ENCODE measurements around the gene SLC26A8. TPM values are rescaled to one million over a fixed set of nuclear protein-coding genes. Genes with fewer than 3 reads are reported as not detected.

Gene SLC26A8
- total RNA-seq, 1 donor from 2014 or later: not detected

DNA sequence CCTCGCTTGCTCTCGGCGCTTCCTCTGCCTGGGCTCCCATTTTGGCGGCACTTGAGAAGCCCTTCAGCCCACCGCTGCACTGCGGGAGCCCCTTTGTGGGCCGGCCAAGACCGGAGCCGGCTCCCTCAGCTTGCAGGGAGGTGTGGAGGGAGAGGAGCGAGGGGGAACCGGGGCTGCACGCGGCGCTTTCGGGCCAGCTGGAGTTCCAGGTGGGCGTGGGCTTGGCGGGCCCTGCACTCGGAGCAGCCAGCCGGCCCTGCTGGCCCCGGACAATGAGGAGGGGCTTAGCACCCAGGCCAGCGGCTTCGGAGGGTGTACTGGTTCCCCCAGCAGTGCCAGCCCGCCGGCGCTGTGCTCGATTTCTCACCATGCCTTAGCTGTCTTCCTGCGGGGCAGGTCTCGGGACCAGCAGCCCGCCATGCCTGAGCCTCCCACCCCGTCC is 93.3 kb downstream of the SLC26A8 start:
- Histone ChIP-seq H3K27ac (replicated peaks) (no peak overlapping the region), H3K4me3 (no peak overlapping the region), H3K4me1 (no peaks in the 10 kb centered on the region), H3K27me3 (ENCODE audit: low read depth) (no peaks in the 10 kb centered on the region), H3K36me3 (no peaks in the 10 kb centered on the region), H3K9me3 (replicated peaks) (no peaks in the 10 kb centered on the region)
- no peak for DNase-seq
- intact Hi-C loops (cut with micrococcal nuclease): no loop called here
- TF ChIP-seq, protein P1, sequence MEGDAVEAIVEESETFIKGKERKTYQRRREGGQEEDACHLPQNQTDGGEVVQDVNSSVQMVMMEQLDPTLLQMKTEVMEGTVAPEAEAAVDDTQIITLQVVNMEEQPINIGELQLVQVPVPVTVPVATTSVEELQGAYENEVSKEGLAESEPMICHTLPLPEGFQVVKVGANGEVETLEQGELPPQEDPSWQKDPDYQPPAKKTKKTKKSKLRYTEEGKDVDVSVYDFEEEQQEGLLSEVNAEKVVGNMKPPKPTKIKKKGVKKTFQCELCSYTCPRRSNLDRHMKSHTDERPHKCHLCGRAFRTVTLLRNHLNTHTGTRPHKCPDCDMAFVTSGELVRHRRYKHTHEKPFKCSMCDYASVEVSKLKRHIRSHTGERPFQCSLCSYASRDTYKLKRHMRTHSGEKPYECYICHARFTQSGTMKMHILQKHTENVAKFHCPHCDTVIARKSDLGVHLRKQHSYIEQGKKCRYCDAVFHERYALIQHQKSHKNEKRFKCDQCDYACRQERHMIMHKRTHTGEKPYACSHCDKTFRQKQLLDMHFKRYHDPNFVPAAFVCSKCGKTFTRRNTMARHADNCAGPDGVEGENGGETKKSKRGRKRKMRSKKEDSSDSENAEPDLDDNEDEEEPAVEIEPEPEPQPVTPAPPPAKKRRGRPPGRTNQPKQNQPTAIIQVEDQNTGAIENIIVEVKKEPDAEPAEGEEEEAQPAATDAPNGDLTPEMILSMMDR (IDR thresholded peaks at IDR 0.05; ENCODE audit: borderline replicate concordance): no peak

DNA sequence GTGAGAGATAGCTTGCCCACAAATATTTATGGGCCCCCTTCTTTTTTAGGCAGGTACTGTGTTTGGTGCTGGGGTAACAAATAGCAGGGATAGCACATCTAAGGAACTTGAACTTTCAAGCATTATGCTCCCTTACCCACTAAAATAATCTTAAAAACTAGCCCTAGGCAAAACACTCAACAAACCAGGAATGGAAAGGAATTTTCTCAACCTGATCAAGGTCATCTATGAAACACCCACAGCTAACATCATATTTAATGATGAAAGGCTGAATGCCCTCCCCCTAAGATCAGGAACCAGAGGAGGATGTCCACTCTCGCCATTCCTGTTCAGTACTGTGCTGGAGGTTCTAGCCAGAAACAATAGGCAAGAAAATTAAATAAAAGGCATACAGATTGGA is 94.8 kb downstream of the SLC26A8 start:
- Histone ChIP-seq H3K4me1 (no peaks in the 10 kb centered on the region), H3K27ac (replicated peaks) (no peak overlapping the region), H3K9me3 (replicated peaks) (no peaks in the 10 kb centered on the region), H3K27me3 (ENCODE audit: low read depth) (no peaks in the 10 kb centered on the region), H3K4me3 (no peak overlapping the region), H3K36me3 (no peaks in the 10 kb centered on the region)
- TF ChIP-seq, protein P1 (IDR thresholded peaks at IDR 0.05; ENCODE audit: borderline replicate concordance): no peak
- no peak for DNase-seq
- intact Hi-C loops (cut with micrococcal nuclease): no loop called here

DNA sequence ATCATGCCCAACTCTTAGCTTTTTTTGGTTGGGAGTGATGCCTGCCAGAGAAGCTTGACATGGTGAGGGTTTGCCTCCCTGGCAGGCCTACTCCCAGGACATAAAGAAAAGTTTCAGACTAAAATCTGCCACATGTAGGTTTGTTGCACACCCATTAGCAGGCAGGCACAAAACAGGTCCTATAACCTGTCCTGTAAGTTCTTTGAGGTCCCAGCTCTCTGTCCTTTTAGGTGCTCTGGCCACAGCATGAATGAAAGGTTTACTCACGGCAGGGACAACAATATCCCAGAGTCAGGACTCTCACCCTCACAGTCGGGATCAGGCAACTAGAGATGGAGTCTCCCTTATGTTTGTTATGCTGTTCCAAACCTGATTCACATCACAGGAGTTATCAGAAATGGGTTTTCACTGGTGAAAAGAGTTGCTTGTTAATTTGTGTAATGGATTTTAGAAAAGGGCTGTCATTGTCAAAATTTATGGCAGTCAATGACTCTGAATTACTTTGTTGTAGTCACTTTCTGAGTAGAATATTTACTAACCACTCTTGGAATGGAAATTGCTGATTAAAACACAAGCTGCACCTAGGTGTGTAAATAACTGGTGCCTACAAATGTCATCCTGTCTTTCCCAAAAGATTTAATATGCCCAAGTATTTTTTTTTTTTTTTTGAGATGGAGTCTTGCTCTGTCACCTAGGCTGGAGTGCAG is 97.8 kb downstream of the SLC26A8 start:
- no peak for DNase-seq
- H3K36me3 ChIP-seq: no peaks in the 10 kb centered on the region
- no peak overlapping the region for H3K27ac ChIP-seq (replicated peaks)
- TF ChIP-seq, protein P1 (IDR thresholded peaks at IDR 0.05; ENCODE audit: borderline replicate concordance): no peak
- no peak overlapping the region for H3K4me3 ChIP-seq
- intact Hi-C loops (cut with micrococcal nuclease): no loop called here
- H3K9me3 ChIP-seq (replicated peaks): no peaks in the 10 kb centered on the region
- H3K27me3 ChIP-seq (ENCODE audit: low read depth): no peaks in the 10 kb centered on the region
- H3K4me1 ChIP-seq: peaks cover 3% of the 10 kb centered on the region

DNA sequence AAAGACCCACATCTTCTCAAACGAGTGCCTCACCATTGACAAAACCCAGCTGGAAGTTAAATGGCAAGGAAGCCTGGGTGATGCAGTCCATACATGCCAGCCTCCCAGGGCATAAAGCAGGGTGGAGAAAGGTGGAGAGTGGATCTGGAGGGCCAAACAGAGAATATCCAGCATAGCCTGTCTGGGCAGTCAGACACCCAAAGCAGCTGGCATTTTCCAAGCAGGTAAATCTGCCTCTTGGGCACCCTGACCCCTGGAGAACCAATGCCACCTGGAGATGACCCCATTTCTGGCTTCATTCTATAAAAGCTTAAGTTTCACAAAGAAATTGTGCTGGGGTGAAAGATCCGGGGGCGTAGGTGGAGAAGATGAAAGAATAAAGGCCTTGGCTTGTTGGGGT is 98.5 kb downstream of the SLC26A8 start:
- TF ChIP-seq, protein P1 (IDR thresholded peaks at IDR 0.05; ENCODE audit: borderline replicate concordance): no peak
- intact Hi-C loops (cut with micrococcal nuclease): no loop called here
- H3K9me3 ChIP-seq (replicated peaks): no peaks in the 10 kb centered on the region

DNA sequence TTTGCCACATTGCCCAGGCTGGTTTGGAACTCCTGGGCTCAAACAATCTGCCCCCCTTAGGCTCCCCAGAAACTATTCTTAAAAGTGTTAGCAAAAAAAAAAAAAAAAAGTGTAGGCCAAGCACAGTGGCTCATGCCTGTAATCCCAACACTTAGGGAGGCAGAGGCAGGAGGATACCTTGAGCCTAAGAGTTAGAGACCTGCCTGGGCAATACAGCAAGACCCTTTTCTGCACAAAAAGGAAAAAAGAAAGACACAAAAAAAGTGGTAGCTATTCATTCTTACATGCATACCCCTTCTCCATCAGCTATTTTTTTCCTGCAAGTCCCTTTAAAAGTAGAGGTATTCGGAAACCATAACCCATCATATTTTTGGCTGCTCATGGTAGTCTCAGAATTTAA is 100.3 kb downstream of the SLC26A8 start:
- intact Hi-C loops (cut with micrococcal nuclease): no loop called here
- TF ChIP-seq, protein P1 (IDR thresholded peaks at IDR 0.05; ENCODE audit: borderline replicate concordance): no peak
- no peak overlapping the region for H3K27ac ChIP-seq (replicated peaks)
- DNase-seq: no peak
- peaks cover 21% of the 10 kb centered on the region for H3K4me1 ChIP-seq
- H3K4me3 ChIP-seq: no peak overlapping the region
- H3K27me3 ChIP-seq (ENCODE audit: low read depth): no peaks in the 10 kb centered on the region
- no peaks in the 10 kb centered on the region for H3K36me3 ChIP-seq
- no peaks in the 10 kb centered on the region for H3K9me3 ChIP-seq (replicated peaks)

More for the DNA sequence above, 98.5 kb downstream of the SLC26A8 start:
- H3K4me1 ChIP-seq: peaks cover 9% of the 10 kb centered on the region
- no peak overlapping the region for H3K27ac ChIP-seq (replicated peaks)
- no peak overlapping the region for H3K4me3 ChIP-seq
- H3K27me3 ChIP-seq (ENCODE audit: low read depth): no peaks in the 10 kb centered on the region
- no peaks in the 10 kb centered on the region for H3K36me3 ChIP-seq
- DNase-seq: no peak
